Keratinocyte (primary cell): ENCODE data around the gene NSF. TPM values are rescaled to one million over a fixed set of nuclear protein-coding genes. Genes with fewer than 3 reads are reported as not detected.

ENCODE experiments used
- DNase-seq: peaks from one replicate; pipeline ENCODE4 v3.0.0-alpha.2; 2011; ENCODE audit warnings: low read depth, missing footprints, low spot score
- FAIRE-seq: peaks from 2 replicates; lab custom pipeline; 2011; peaks lifted over from hg19 to GRCh38; lab: Jason Lieb, UNC
- H2AFZ ChIP-seq: 2 replicates; pipeline ENCODE4 v1.6.0; 2012; ENCODE audit warnings: low read length, control low read depth, inconsistent platforms; ENCODE audit not compliant: control insufficient read depth
- H3K27ac ChIP-seq: 2 replicates; pipeline ENCODE4 v1.5.1; 2011; ENCODE audit warnings: low read length; ENCODE audit not compliant: control insufficient read depth, insufficient read depth
- H3K27me3 ChIP-seq: 3 replicates; pipeline ENCODE4 v1.6.0; 2011; ENCODE audit warnings: low read length; ENCODE audit not compliant: control insufficient read depth, insufficient read depth; ENCODE audit errors: extremely low read depth
- H3K36me3 ChIP-seq, 2 experiments: 2 replicates in 1 of 2; 3 replicates in 1 of 2; pipeline ENCODE4 v1.5.1; 2011; ENCODE audit warnings: low read length in 2 of 2, mild to moderate bottlenecking in 1 of 2; ENCODE audit not compliant: control insufficient read depth in 2 of 2, insufficient read depth in 2 of 2; ENCODE audit errors: extremely low read depth in 1 of 2
- H3K4me1 ChIP-seq: 3 replicates; pipeline ENCODE4 v1.5.1; 2011; ENCODE audit warnings: low read length; ENCODE audit not compliant: control insufficient read depth, insufficient read depth; ENCODE audit errors: extremely low read depth
- H3K4me2 ChIP-seq: 3 replicates; pipeline ENCODE4 v1.6.0; 2011; ENCODE audit warnings: low read depth, low read length; ENCODE audit not compliant: control insufficient read depth, insufficient read depth; ENCODE audit errors: extremely low read depth
- H3K4me3 ChIP-seq, 3 experiments: fragments of 200-600 bp in 1 of 3; sonication (generic) in 1 of 3; 2 replicates in 2 of 3; 3 replicates in 1 of 3; pipeline ENCODE4 v1.5.1; 2011 to 2016; ENCODE audit warnings: low read length in 3 of 3, mild to moderate bottlenecking in 3 of 3, control low read depth in 2 of 3, inconsistent platforms in 1 of 3, low read depth in 1 of 3, mixed read lengths in 1 of 3, mixed run types in 1 of 3, moderate library complexity in 1 of 3; ENCODE audit not compliant: control insufficient read depth in 2 of 3, insufficient read depth in 2 of 3; ENCODE audit errors: extremely low read depth in 1 of 3
- H3K79me2 ChIP-seq: 2 replicates; pipeline ENCODE4 v1.6.0; 2012; ENCODE audit warnings: low read length; ENCODE audit not compliant: control insufficient read depth, insufficient read depth
- H3K9ac ChIP-seq: 3 replicates; pipeline ENCODE4 v1.6.0; 2011; ENCODE audit warnings: low read length; ENCODE audit not compliant: control insufficient read depth, insufficient read depth; ENCODE audit errors: extremely low read depth
- H3K9me1 ChIP-seq: 3 replicates; pipeline ENCODE4 v1.6.0; 2011; ENCODE audit warnings: low read length; ENCODE audit not compliant: control insufficient read depth, insufficient read depth; ENCODE audit errors: extremely low read depth
- H3K9me3 ChIP-seq: 2 replicates; pipeline ENCODE4 v1.5.1; 2012; ENCODE audit warnings: low read depth, low read length; ENCODE audit not compliant: control insufficient read depth
- H4K20me1 ChIP-seq: 3 replicates; pipeline ENCODE4 v1.6.0; 2011; ENCODE audit warnings: low read length; ENCODE audit not compliant: control insufficient read depth, insufficient read depth; ENCODE audit errors: extremely low read depth
- EZH2 ChIP-seq: IDR thresholded peaks from one replicate; pipeline ENCODE4 v1.6.1; 2012; ENCODE audit warnings: inconsistent platforms, mild to moderate bottlenecking, low read length, moderate library complexity
- dilution Hi-C: fragments of 300-500 bp; cut with MboI; formaldehyde crosslinking; loops from one replicate; pipeline ENCODE4 v1.7.0; 2020; ENCODE audit warnings: low sequenced_read_pairs; ENCODE audit not compliant: extremely low pct_ligation_motif_present
- polyA plus RNA-seq, 5 experiments: library from polyadenylated mRNA; depleted of rRNA in 3 of 5; stranded (reverse) in 3 of 5; stranded (forward) in 1 of 5; unstranded in 1 of 5; fragments of >200 nt; gene quantifications; 1 replicate in 1 of 5; 2 replicates in 3 of 5; 3 replicates in 1 of 5; pipeline versions ENCODE4 v1.2.1 to v1.2.3, GENCODE V29; 2011 to 2012; ENCODE audit warnings: missing spikeins in 2 of 5, low read depth in 1 of 5, low replicate concordance in 1 of 5
- TF ChIP-seq, protein P1 (sequence below), 3 experiments: IDR thresholded peaks in 1 of 3; conservative IDR thresholded peaks in 1 of 3; optimal IDR thresholded peaks in 1 of 3; 2 replicates in 2 of 3; 3 replicates in 1 of 3; pipeline versions ENCODE3 to v1.5.1; 2011; ENCODE audit warnings: low read length in 3 of 3, mild to moderate bottlenecking in 3 of 3, moderate library complexity in 2 of 3, control low read depth in 1 of 3, inconsistent platforms in 1 of 3; ENCODE audit not compliant: insufficient read depth in 2 of 3; ENCODE audit errors: extremely low read depth in 1 of 3

The NSF gene
- polyA plus RNA-seq, 1 donor (not counting 4 experiments of a cell fraction or from before 2014, with no cell fraction given), result 32.3 TPM

DNA sequence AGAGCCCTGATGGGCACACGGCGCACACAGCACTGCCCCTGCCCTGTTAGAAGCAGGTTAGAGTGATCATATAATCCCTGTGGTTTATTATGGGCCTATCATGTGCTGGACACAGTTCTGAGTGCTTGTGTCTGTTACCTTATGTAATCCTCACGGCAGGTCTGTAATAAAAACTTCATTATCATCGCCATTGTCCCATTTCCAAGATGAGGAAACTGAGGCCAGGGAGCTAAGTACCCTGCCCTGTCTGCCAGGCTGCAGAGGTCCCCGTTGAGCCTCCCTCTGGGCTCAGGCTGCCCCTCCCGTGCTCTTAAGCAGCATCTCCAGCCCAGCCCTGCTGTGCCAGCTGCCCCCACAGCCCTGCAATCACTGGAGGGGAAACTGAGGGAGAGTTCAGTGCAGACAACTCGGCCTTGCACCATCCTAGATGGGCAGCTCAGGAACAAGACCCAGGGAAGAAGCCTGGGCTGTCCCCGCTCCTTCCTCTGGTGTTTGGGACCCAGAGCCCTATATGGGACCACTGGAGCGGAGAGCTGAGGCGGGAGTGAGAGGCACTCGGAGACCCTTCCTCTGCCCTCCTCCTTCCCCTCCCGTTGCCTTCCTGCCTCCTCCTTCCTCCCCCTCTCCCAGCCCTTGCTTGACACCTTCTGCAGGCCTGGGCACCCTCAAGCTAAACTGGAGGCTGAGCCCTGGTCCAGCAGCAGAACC, 186.0 kb downstream of the NSF start:
- DNase-seq (no peak), FAIRE-seq (no peak)
- dilution Hi-C loops, result no loop called here

DNA sequence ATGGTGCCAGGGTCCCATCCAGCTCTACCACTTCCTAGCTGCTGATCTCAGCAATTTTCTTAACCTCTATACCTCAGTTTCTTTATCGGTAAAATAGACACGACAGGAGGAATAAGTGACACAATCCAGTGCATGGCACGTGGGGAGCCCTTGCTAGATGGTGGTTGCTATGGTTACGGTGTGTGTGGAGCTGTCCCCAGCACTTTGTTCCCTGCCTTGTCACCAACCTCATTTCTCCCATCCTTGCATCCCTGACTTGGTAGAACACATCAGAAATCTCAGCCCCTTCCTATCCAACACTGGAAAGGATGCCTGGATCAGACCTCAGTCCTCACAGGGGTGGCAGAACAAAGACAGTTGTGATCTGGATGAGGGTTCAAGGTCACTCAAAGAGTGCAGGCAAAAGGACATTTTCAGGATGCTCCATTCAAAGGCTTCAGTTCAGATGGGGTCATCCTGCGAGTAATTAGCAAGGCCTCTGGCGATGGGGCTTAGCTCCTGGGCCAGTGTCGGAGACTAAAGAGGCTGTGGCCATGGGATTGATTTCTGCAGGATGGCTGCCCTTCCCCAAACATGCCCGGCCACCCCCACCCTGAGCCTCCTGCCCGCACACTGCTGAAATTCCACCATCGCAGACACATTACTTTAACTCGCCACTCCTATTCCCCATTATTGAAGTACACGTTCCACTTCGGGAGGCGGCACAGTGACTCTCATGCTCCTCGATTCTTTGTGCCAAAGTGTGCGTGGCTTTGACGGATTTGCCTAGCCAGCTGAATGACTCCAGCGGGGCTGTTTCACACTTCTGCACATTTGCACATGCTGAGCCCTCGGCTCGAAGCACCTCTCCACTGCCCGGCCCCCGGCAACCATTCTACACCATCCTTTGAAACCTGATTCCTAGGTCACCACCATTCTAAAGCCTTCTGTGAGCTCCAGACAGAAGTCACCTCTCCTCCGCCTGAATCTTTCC, 187.8 kb downstream of the NSF start:
- Histone ChIP-seq H2AFZ (no peak overlapping the region), H3K4me3 (no peak overlapping the region), H3K9me3 (no peaks in the 10 kb centered on the region), H3K9me1 (no peaks in the 10 kb centered on the region), H3K27ac (no peak overlapping the region), H3K9ac (no peak overlapping the region), H3K4me2 (no peak overlapping the region), H4K20me1 (no peaks in the 10 kb centered on the region), H3K4me1 (peaks cover 20% of the 10 kb centered on the region), H3K36me3 (no peaks in the 10 kb centered on the region), H3K27me3 (peaks cover 3% of the 10 kb centered on the region), H3K79me2 (no peaks in the 10 kb centered on the region)
- DNase-seq (no peak), FAIRE-seq (no peak)
- dilution Hi-C loops, result no loop called here
- no peak for TF ChIP-seq EZH2
- TF ChIP-seq, protein P1, sequence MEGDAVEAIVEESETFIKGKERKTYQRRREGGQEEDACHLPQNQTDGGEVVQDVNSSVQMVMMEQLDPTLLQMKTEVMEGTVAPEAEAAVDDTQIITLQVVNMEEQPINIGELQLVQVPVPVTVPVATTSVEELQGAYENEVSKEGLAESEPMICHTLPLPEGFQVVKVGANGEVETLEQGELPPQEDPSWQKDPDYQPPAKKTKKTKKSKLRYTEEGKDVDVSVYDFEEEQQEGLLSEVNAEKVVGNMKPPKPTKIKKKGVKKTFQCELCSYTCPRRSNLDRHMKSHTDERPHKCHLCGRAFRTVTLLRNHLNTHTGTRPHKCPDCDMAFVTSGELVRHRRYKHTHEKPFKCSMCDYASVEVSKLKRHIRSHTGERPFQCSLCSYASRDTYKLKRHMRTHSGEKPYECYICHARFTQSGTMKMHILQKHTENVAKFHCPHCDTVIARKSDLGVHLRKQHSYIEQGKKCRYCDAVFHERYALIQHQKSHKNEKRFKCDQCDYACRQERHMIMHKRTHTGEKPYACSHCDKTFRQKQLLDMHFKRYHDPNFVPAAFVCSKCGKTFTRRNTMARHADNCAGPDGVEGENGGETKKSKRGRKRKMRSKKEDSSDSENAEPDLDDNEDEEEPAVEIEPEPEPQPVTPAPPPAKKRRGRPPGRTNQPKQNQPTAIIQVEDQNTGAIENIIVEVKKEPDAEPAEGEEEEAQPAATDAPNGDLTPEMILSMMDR (optimal IDR thresholded peaks at IDR 0.05 in 1 of 3, IDR thresholded peaks at IDR 0.05 in 1 of 3, conservative IDR thresholded peaks at IDR 0.05 in 1 of 3; ENCODE audit: extremely low read depth in 1 of 3, insufficient read depth in 2 of 3, low read length in 3 of 3), result no peak

More for the DNA sequence above, 186.0 kb downstream of the NSF start:
- H3K36me3 ChIP-seq, result no peaks in the 10 kb centered on the region
- H4K20me1 ChIP-seq, result no peaks in the 10 kb centered on the region
- H3K79me2 ChIP-seq, result no peaks in the 10 kb centered on the region
- TF ChIP-seq, protein P1 (optimal IDR thresholded peaks at IDR 0.05 in 1 of 3, IDR thresholded peaks at IDR 0.05 in 1 of 3, conservative IDR thresholded peaks at IDR 0.05 in 1 of 3; ENCODE audit: extremely low read depth in 1 of 3, insufficient read depth in 2 of 3, low read length in 3 of 3), result no peak
- no peak for TF ChIP-seq EZH2
- no peaks in the 10 kb centered on the region for H3K9me1 ChIP-seq
- no peak overlapping the region for H3K27ac ChIP-seq
- H3K9me3 ChIP-seq, result no peaks in the 10 kb centered on the region
- no peak overlapping the region for H3K4me2 ChIP-seq
- peaks cover 3% of the 10 kb centered on the region for H3K27me3 ChIP-seq
- no peak overlapping the region for H2AFZ ChIP-seq
- no peak overlapping the region for H3K4me3 ChIP-seq
- H3K4me1 ChIP-seq, result peaks cover 12% of the 10 kb centered on the region
- H3K9ac ChIP-seq, result no peak overlapping the region
